Adrenal gland (tissue), 5 donors: Measurements from ENCODE around the gene ATP11A.

Experiments
- CTCF ChIP-seq, 6 experiments: fragments of 450-650 bp in 4 of 6; fragments of 200-600 bp in 2 of 6; sonication (generic) in 1 of 6; IDR thresholded peaks; 1 replicate in 5 of 6; 2 replicates in 1 of 6; pipeline versions ENCODE4 v1.5.1 to v1.8.0; 2016 to 2021; ENCODE audit warnings: antibody characterized with exemption in 6 of 6, mild to moderate bottlenecking in 2 of 6, moderate library complexity in 1 of 6
- POLR2A ChIP-seq, 2 donors: fragments of 450-650 bp; IDR thresholded peaks; one replicate each; pipeline ENCODE4 v1.6.1; 2017; ENCODE audit warnings: antibody characterized with exemption in 2 of 2, mild to moderate bottlenecking in 2 of 2, moderate library complexity in 1 of 2
- donor health status: DM: no; HTN: no; CAD: no.

GRCh38 chr13:112843392-112844111 is 153.7 kb downstream of the ATP11A start:
- TF ChIP-seq CTCF (IDR thresholded peaks at IDR 0.05) (no peak), POLR2A (IDR thresholded peaks at IDR 0.05) (no peak)
